HepG2 (cell line): ENCODE measurements around the gene H2AZ1. TPM values are rescaled to one million over a fixed set of nuclear protein-coding genes. Genes with fewer than 3 reads are reported as not detected.

Experiments
- AHR ChIP-seq: IDR thresholded peaks from 2 replicates; pipeline ENCODE4 v1.6.1; 2018; ENCODE audit warnings: missing genetic modification reagents, missing compliant biosample characterization
- BATF2 ChIP-seq: sonication (generic); formaldehyde crosslinking; IDR thresholded peaks from 2 replicates; pipeline ENCODE4 v1.8.0; 2022; ENCODE audit warnings: mild to moderate bottlenecking, missing genetic modification reagents, moderate library complexity
- BRCA1 ChIP-seq: sonication (generic); formaldehyde crosslinking; IDR thresholded peaks from 2 replicates; pipeline ENCODE4 v1.4.0; 2020; ENCODE audit warnings: missing genetic modification reagents
- CEBPG ChIP-seq: IDR thresholded peaks from 2 replicates; pipeline ENCODE4 v1.6.1; 2016
- CREBL2 ChIP-seq: sonication (generic); formaldehyde crosslinking; IDR thresholded peaks from 2 replicates; pipeline ENCODE4 v1.8.1; 2023; ENCODE audit warnings: missing genetic modification reagents, mild to moderate bottlenecking, borderline replicate concordance
- DMAP1 ChIP-seq: IDR thresholded peaks from 2 replicates; pipeline ENCODE4 v1.6.1; 2016
- GABPA ChIP-seq, 2 experiments: IDR thresholded peaks; 2 replicates each; pipeline ENCODE4 v1.6.1; 2011 to 2016; ENCODE audit warnings: low read depth in 2 of 2, low read length in 1 of 2, missing biosample characterization in 1 of 2, missing genetic modification characterization in 1 of 2
- GATAD1 ChIP-seq: IDR thresholded peaks from 2 replicates; pipeline ENCODE4 v1.6.1; 2016; ENCODE audit warnings: missing genetic modification reagents, missing compliant biosample characterization
- HOXA5 ChIP-seq: sonication (generic); formaldehyde crosslinking; IDR thresholded peaks from 2 replicates; pipeline ENCODE4 v1.4.0; 2020; ENCODE audit warnings: missing genetic modification reagents
- KMT2B ChIP-seq: IDR thresholded peaks from 2 replicates; pipeline ENCODE4 v1.6.1; 2016; ENCODE audit warnings: missing genetic modification reagents, missing compliant biosample characterization
- MAX ChIP-seq: IDR thresholded peaks from 2 replicates; pipeline ENCODE4 v1.6.1; 2012; ENCODE audit warnings: inconsistent platforms
- NR2F2 ChIP-seq: IDR thresholded peaks from 2 replicates; pipeline ENCODE4 v1.6.1; 2012; ENCODE audit warnings: low read depth, inconsistent platforms, borderline replicate concordance
- ONECUT2 ChIP-seq: sonication (generic); formaldehyde crosslinking; IDR thresholded peaks from 2 replicates; pipeline ENCODE4 v1.4.0; 2020; ENCODE audit warnings: missing genetic modification reagents
- PHF8 ChIP-seq: sonication (generic); formaldehyde crosslinking; IDR thresholded peaks from 2 replicates; pipeline ENCODE4 v1.5.0; 2020; ENCODE audit warnings: missing genetic modification reagents
- SOX6 ChIP-seq, 2 experiments: fragments of 450-650 bp in 1 of 2; sonication (generic) in 1 of 2; formaldehyde crosslinking in 1 of 2; IDR thresholded peaks; 2 replicates each; pipeline versions ENCODE4 v1.4.0 to v1.6.1; 2017 to 2020; ENCODE audit warnings: antibody characterized with exemption in 1 of 2, mild to moderate bottlenecking in 1 of 2, missing genetic modification reagents in 1 of 2
- STAG1 ChIP-seq: sonication (generic); formaldehyde crosslinking; IDR thresholded peaks from 2 replicates; pipeline ENCODE4 v1.4.0; 2020; ENCODE audit warnings: missing genetic modification reagents
- TBX3 ChIP-seq: fragments of 450-650 bp; IDR thresholded peaks from 2 replicates; pipeline ENCODE4 v1.6.1; 2017; ENCODE audit warnings: antibody characterized with exemption, mild to moderate bottlenecking, inconsistent platforms, borderline replicate concordance
- ZC3H4 ChIP-seq: sonication (generic); formaldehyde crosslinking; IDR thresholded peaks from 2 replicates; pipeline ENCODE4 v1.4.0; 2020; ENCODE audit warnings: missing genetic modification reagents, borderline replicate concordance
- ZNF17 ChIP-seq: sonication (generic); formaldehyde crosslinking; IDR thresholded peaks from 2 replicates; pipeline ENCODE4 v1.5.0; 2020; ENCODE audit warnings: mild to moderate bottlenecking, missing genetic modification reagents
- ZNF331 ChIP-seq: sonication (generic); formaldehyde crosslinking; IDR thresholded peaks from 2 replicates; pipeline ENCODE4 v1.4.0; 2020; ENCODE audit warnings: missing genetic modification reagents
- ZNF335 ChIP-seq: sonication (generic); formaldehyde crosslinking; IDR thresholded peaks from 2 replicates; pipeline ENCODE4 v1.4.0; 2020; ENCODE audit warnings: missing genetic modification reagents
- ZNF556 ChIP-seq: sonication (generic); formaldehyde crosslinking; IDR thresholded peaks from 2 replicates; pipeline ENCODE4 v1.4.0; 2020; ENCODE audit warnings: mild to moderate bottlenecking, missing genetic modification reagents, borderline replicate concordance
- ZNF562 ChIP-seq: sonication (generic); formaldehyde crosslinking; IDR thresholded peaks from 2 replicates; pipeline ENCODE4 v1.8.0; 2022; ENCODE audit warnings: missing genetic modification reagents, borderline replicate concordance
- ZNF569 ChIP-seq: sonication (generic); formaldehyde crosslinking; IDR thresholded peaks from 2 replicates; pipeline ENCODE4 v1.5.0; 2020; ENCODE audit warnings: mild to moderate bottlenecking, missing genetic modification reagents, moderate library complexity, borderline replicate concordance
- ZSCAN20 ChIP-seq: sonication (generic); formaldehyde crosslinking; IDR thresholded peaks from 2 replicates; pipeline ENCODE4 v1.4.0; 2020; ENCODE audit warnings: missing genetic modification reagents, mild to moderate bottlenecking, borderline replicate concordance
- ZSCAN29 ChIP-seq: sonication (generic); formaldehyde crosslinking; conservative IDR thresholded peaks from 2 replicates; pipeline ENCODE4 v1.4.0; 2020; ENCODE audit warnings: mild to moderate bottlenecking, missing genetic modification reagents
- ZSCAN30 ChIP-seq: sonication (generic); formaldehyde crosslinking; IDR thresholded peaks from 2 replicates; pipeline ENCODE4 v1.5.0; 2020; ENCODE audit warnings: mild to moderate bottlenecking, missing genetic modification reagents
- polyA plus RNA-seq, 8 experiments: library from polyadenylated mRNA; depleted of rRNA in 3 of 8; stranded (reverse) in 7 of 8; unstranded in 1 of 8; fragments of >200 nt; fragmentation: Illumina TruSeq in 4 of 8; extraction: Trizol in 4 of 8; gene quantifications; 2 replicates each; pipeline versions ENCODE4 v1.2.1 to v1.2.3, GENCODE V29; 2011 to 2016; ENCODE audit warnings: low read depth in 4 of 8, missing spikeins in 1 of 8, mixed read lengths in 1 of 8; ENCODE audit not compliant: insufficient read depth in 1 of 8
- total RNA-seq, 5 experiments: library from RNA; depleted of rRNA; stranded (reverse); fragments of >200 nt; fragmentation: Illumina TruSeq; extraction: Trizol; gene quantifications; 2 replicates each; pipeline ENCODE4 v1.2.3, GENCODE V29; 2016; ENCODE audit warnings: low read depth in 1 of 5
- TF ChIP-seq, protein P1 (sequence below): sonication (generic); formaldehyde crosslinking; IDR thresholded peaks from 2 replicates; pipeline ENCODE4 v1.4.0; 2020; ENCODE audit warnings: missing genetic modification reagents
- TF ChIP-seq, protein P2 (sequence below): sonication (generic); formaldehyde crosslinking; conservative IDR thresholded peaks from 2 replicates; pipeline ENCODE4 v1.4.0; 2020; ENCODE audit warnings: missing genetic modification reagents

Gene H2AZ1
- total and polyA plus RNA-seq, 2 of the 13 experiments (the other 11 are each of a cell fraction or from before 2014, with no cell fraction given) = 301 to 574 TPM

GRCh38 chr4:99945718-99946355 lies 4.2 kb downstream of the H2AZ1 start (continued):
- no peak for TF ChIP-seq SOX6 (IDR thresholded peaks at IDR 0.05)
- 0 out of 2 replicates have a peak, but pooled peaks have one; percentile 7 for TF ChIP-seq SOX6 (CRISPR knock-in tag; IDR thresholded peaks at IDR 0.05)
- no peak for TF ChIP-seq STAG1
- 0 out of 2 replicates have a peak, but pooled peaks have one; percentile 12 for TF ChIP-seq ZSCAN29 (CRISPR knock-in tag)
- TF ChIP-seq KMT2B (CRISPR knock-in tag) = peak; percentile 36; the same call in 1 of the 2 replicates
- TF ChIP-seq CEBPG (CRISPR knock-in tag) = no peak
- TF ChIP-seq ZSCAN20 (CRISPR knock-in tag) = peak; percentile 51; the same call in 1 of the 2 replicates
- TF ChIP-seq ZSCAN30 = no peak
- TF ChIP-seq GABPA (IDR thresholded peaks at IDR 0.05; ENCODE audit: low read depth, low read length) = peak; percentile 36; the same call in 1 of the 2 replicates
- TF ChIP-seq GABPA (CRISPR knock-in tag; IDR thresholded peaks at IDR 0.05; ENCODE audit: low read depth) = no peak
- TF ChIP-seq ZNF17 = no peak
- no peak for TF ChIP-seq HOXA5 (CRISPR knock-in tag)
- no peak for TF ChIP-seq ZNF562 (CRISPR knock-in tag)
- peak; percentile 9 for TF ChIP-seq GATAD1
- TF ChIP-seq TBX3 = no peak
- no peak for TF ChIP-seq BATF2
- 0 out of 2 replicates have a peak, but pooled peaks have one; percentile 27 for TF ChIP-seq ZNF556
- TF ChIP-seq ZNF569 (CRISPR knock-in tag) = 0 out of 2 replicates have a peak, but pooled peaks have one; percentile 57
- TF ChIP-seq AHR (CRISPR knock-in tag) = no peak
- TF ChIP-seq ZNF331 (CRISPR knock-in tag) = no peak
- 0 out of 2 replicates have a peak, but pooled peaks have one; percentile 29 for TF ChIP-seq MAX
- peak; percentile 43 for TF ChIP-seq PHF8 (CRISPR knock-in tag)
- no peak for TF ChIP-seq ZC3H4 (CRISPR knock-in tag)
- no peak for TF ChIP-seq BRCA1 (CRISPR knock-in tag)
- TF ChIP-seq, protein P1, sequence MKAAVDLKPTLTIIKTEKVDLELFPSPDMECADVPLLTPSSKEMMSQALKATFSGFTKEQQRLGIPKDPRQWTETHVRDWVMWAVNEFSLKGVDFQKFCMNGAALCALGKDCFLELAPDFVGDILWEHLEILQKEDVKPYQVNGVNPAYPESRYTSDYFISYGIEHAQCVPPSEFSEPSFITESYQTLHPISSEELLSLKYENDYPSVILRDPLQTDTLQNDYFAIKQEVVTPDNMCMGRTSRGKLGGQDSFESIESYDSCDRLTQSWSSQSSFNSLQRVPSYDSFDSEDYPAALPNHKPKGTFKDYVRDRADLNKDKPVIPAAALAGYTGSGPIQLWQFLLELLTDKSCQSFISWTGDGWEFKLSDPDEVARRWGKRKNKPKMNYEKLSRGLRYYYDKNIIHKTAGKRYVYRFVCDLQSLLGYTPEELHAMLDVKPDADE (CRISPR knock-in tag) = no peak
- TF ChIP-seq, protein P2, sequence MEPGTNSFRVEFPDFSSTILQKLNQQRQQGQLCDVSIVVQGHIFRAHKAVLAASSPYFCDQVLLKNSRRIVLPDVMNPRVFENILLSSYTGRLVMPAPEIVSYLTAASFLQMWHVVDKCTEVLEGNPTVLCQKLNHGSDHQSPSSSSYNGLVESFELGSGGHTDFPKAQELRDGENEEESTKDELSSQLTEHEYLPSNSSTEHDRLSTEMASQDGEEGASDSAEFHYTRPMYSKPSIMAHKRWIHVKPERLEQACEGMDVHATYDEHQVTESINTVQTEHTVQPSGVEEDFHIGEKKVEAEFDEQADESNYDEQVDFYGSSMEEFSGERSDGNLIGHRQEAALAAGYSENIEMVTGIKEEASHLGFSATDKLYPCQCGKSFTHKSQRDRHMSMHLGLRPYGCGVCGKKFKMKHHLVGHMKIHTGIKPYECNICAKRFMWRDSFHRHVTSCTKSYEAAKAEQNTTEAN (CRISPR knock-in tag) = no peak
- 0 out of 2 replicates have a peak, but pooled peaks have one; percentile 5 for TF ChIP-seq CREBL2
- TF ChIP-seq NR2F2 = no peak
- TF ChIP-seq DMAP1 (CRISPR knock-in tag) = 0 out of 2 replicates have a peak, but pooled peaks have one; percentile 14
- no peak for TF ChIP-seq ZNF335 (CRISPR knock-in tag)
- TF ChIP-seq ONECUT2 = no peak
